H1 (cell line): ENCODE data around the gene PELO. TPM values are rescaled to one million over a fixed set of nuclear protein-coding genes. Genes with fewer than 3 reads are reported as not detected.

Experiments
- POU5F1 ChIP-seq: IDR thresholded peaks from 2 replicates; pipeline ENCODE4 v1.6.1; 2011; ENCODE audit warnings: low read depth, mild to moderate bottlenecking, low read length, moderate library complexity
- RXRA ChIP-seq: IDR thresholded peaks from 2 replicates; pipeline ENCODE4 v1.6.1; 2011; ENCODE audit warnings: low read depth, mild to moderate bottlenecking, low read length, moderate library complexity; ENCODE audit not compliant: insufficient read depth
- SP4 ChIP-seq: IDR thresholded peaks from 2 replicates; pipeline ENCODE4 v1.6.1; 2012; ENCODE audit warnings: low read length, inconsistent platforms
- TCF12 ChIP-seq: IDR thresholded peaks from 2 replicates; pipeline ENCODE4 v1.6.1; 2011; ENCODE audit warnings: low read depth, mild to moderate bottlenecking, low read length
- polyA plus RNA-seq, 7 experiments: library from polyadenylated mRNA; depleted of rRNA in 3 of 7; stranded (reverse) in 5 of 7; unstranded in 2 of 7; fragments of >200 nt in 5 of 7; fragments of 200-250 nt in 2 of 7; gene quantifications; 1 replicate in 5 of 7; 2 replicates in 1 of 7; 4 replicates in 1 of 7; pipeline versions ENCODE4 v1.2.1 to v1.2.3, GENCODE V29; 2011 to 2013; ENCODE audit warnings: missing spikeins in 2 of 7, mixed read lengths in 2 of 7
- total RNA-seq: library from RNA; stranded (reverse); fragmentation: NEBNext Ultra II Directional; extraction: Animal tissue kit (Norgen Biotek cat#: 25700); gene quantifications from 2 replicates; pipeline ENCODE4 v1.2.1, GENCODE V29; 2021

The PELO gene
- total and polyA plus RNA-seq, 2 of the 8 experiments (the other 6 are each of a cell fraction or from before 2014, with no cell fraction given), result 10.8 to 18.5 TPM

GRCh38 chr5:52831786-52832511 is 44.2 kb downstream of the PELO start (continued):
- TF ChIP-seq SP4, result no peak
- no peak for TF ChIP-seq TCF12
- no peak for TF ChIP-seq RXRA
- no peak for TF ChIP-seq POU5F1
